ENCODE measurements around the gene S100A11. TPM values are rescaled to one million over a fixed set of nuclear protein-coding genes. Genes with fewer than 3 reads are reported as not detected.

Gene S100A11
- total and polyA plus RNA-seq, 9 of the 15 experiments (the other 6 are each of a cell fraction or from before 2014, with no cell fraction given) = 131 to 808 (median 235) TPM

DNA sequence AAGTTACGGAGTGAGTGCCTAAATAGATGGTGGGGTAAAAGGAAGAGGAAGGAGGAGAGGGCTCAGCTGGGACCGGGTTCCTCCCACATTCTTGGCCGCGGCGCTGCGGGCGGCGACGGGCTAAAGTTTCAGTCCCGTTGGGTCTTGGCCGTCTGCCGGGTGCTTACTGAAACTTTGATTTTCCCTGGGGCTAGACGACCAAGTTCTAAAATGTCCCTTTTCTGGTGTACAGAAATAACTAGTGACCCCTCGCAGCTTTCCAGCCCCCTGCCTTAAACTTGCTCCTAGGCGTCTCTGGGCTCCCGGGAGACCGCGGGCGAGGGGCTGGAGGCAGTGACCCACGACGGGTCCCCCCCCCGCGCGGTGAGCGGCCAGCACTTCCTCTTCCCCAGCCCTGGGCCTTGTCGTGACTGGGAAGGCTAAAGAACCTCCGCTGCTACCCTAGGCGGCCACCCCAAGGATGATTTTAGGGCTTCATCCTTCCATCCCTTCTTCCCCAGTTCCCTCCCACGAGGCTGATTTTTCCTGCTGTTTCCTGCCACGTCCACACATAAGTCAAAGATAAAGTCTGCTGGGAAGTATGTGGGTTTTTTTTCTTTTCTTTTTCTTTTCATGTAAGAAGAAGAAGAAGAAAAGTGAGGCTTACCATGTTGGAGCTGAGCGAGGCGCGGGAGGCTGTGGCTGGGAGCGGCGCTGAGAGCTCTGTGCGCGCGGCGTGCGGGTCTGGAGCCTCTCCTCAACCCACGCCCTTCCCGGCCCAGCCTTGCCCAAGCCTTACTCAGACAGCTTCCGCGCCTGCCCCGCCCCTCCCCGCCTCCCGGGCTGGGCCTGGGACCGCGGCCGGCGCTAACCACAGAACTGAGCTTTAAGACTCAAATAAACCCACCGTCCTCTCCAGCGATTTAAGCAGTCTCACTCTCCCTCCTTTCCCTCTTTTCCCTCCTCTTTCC lies at the start of gene S100A11 (continued):
- TF ChIP-seq HDAC6 (IDR thresholded peaks at IDR 0.05; ENCODE audit: low read depth, low read length) (no peak), NR3C1 (CRISPR knock-in tag; IDR thresholded peaks at IDR 0.05) (no peak), ZKSCAN1 (IDR thresholded peaks at IDR 0.05; ENCODE audit: low read depth, low read length) (no peak), ARID1B (IDR thresholded peaks at IDR 0.05) (no peak; the same call in 1 of the 2 replicates), FOXP4 (CRISPR knock-in tag; IDR thresholded peaks at IDR 0.05; ENCODE audit: borderline replicate concordance) (no peak), ZNF121 (CRISPR knock-in tag; conservative IDR thresholded peaks at IDR 0.05) (no peak), SLC30A9 (CRISPR knock-in tag; IDR thresholded peaks at IDR 0.05) (no peak), GTF2B (IDR thresholded peaks at IDR 0.05; ENCODE audit: extremely low read depth, insufficient read length) (no peak), RUNX1 (IDR thresholded peaks at IDR 0.05; ENCODE audit: low read depth) (no peak), ELK1 (CRISPR knock-in tag; IDR thresholded peaks at IDR 0.05) (no peak), ZNF76 (CRISPR knock-in tag; IDR thresholded peaks at IDR 0.05; ENCODE audit: borderline replicate concordance) (no peak), ZNF140 (CRISPR knock-in tag; IDR thresholded peaks at IDR 0.05) (no peak), SPI1 (IDR thresholded peaks at IDR 0.05; ENCODE audit: borderline replicate concordance, low read depth, low read length) (peak; percentile 98), ZNF79 (CRISPR knock-in tag; IDR thresholded peaks at IDR 0.05; ENCODE audit: low read depth) (no peak), E2F6 (IDR thresholded peaks at IDR 0.05; ENCODE audit: borderline replicate concordance in 1 of 2, extremely low read depth in 1 of 2, insufficient read depth in 1 of 2, insufficient read length in 1 of 2, low read depth in 1 of 2, low read length in 1 of 2, poor library complexity in 1 of 2, severe bottlenecking in 1 of 2) (peak in 1 of 2 experiments; percentile 50), ARID4B (CRISPR knock-in tag; IDR thresholded peaks at IDR 0.05) (peak; percentile 54), PHF20 (IDR thresholded peaks at IDR 0.05; ENCODE audit: partially characterized antibody) (no peak)
